NCI-H2171 treated with DMSO at 0.1 percent for 48 hours (cell line): ENCODE data around the gene FOCAD.

Experiments used
- DNase-seq: peaks from one replicate; lab custom pipeline; 2025; lab: John Stamatoyannopoulos, UW

Gene FOCAD

DNA sequence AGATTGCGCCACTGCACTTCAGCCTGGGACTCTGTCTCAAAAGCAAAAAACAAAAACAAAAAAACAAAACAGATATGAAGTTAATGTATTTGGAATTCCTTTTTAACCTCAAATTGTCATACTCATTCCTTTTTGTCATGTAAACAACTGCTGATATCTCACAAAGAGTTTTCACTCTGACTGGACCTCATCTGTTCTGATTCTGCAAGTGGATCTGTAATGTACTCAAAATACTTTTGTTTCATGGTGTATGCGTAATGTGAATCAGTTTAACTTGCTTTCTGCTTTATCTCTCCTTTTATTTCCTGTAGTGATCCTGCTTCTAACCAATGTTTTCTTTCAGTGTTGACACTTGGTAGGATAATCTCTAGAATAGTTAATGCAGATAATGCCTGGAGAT lies 106.7 kb downstream of the FOCAD start:
- DNase-seq = no peak

DNA sequence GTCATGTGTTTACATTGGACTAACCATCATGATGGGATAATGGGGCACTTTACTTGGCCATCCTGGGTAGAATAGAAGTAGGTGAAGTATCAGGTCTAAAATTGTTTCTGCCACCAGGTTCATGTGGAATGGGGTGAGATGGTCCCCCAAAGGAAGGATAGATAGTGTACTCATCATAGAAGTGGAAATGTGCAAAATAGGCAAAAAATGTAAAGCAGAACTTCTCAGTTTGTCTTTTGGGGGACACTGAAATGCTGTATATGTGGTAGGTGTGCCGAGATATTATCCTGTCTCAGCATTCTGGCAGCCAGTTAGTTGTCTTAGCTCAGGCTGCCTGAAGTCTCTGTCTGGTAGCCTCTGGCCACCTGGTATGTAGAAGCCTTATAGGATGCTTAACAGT lies 107.6 kb downstream of the FOCAD start:
- DNase-seq = no peak

DNA sequence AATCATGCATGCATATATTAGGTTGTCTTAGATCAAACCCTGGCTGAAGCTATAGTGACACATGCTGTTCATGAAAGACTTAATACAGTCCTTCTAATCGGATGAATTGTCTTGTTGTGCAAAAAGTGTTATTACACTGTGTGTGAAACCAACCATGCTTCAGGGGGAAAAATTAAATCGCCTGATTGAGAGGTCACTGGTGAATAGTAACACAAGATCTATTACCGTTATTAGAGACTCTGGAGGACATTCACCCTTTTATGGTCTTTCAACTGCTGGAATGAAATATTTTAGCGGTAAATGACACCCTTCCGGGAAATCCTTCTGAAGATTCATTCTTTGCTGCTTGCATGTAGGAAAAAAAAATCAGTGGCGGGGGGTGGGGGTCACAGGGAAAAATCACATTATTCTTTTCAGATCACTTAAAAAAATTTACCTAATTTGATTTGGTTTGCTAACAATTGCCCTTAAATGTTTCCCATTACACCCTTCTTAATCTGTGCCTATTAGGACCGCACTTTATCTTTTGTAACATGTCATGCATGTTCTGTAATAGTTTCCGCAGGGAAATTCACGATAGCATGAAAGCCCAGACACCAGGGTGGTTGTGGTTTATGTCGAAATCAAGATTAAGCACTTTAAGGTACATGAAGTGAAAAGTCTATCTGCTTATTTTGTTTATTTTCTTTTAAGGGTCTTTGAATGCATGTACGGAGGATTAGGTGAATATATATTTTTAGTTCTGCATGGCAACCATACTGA lies 120.6 kb downstream of the FOCAD start:
- DNase-seq = no peak

DNA sequence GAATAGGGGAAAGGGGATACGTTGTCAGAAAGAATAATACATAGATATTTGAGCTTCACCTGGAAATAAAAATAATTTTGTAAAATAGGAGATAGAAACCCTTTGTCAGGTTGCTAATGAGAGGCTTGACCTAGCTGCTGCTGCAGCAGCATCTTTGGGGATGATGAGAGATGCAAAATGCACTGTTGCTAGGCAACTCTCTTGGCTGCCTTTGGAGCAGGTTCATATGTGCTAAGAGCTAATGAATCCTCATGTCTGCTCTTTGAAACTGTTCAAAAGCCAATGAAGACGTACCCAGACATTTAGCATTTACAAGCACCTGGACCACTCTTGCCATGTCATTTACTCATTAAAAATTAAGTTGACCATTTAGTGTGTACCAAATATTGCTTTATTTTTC lies 121.7 kb downstream of the FOCAD start:
- no peak for DNase-seq

DNA sequence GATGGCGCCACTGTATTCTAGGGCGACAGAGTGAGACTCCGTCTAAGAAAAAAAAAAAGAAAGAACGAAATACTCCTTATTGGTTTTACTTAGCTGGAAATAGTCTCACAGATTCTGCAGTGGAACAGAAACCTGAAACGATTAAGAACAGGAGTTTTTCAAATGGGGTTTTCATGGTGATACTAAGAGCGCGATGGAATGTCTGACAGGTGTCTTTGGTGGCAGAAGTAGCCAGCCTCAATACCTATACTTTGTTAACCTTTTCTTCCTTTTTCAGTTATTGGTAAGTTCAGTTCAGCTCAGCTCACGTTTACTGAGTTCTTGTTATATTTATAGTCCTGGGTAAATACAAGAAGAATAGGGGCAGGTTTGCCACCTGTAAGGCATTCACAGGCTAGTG lies 123.9 kb downstream of the FOCAD start:
- DNase-seq = no peak

DNA sequence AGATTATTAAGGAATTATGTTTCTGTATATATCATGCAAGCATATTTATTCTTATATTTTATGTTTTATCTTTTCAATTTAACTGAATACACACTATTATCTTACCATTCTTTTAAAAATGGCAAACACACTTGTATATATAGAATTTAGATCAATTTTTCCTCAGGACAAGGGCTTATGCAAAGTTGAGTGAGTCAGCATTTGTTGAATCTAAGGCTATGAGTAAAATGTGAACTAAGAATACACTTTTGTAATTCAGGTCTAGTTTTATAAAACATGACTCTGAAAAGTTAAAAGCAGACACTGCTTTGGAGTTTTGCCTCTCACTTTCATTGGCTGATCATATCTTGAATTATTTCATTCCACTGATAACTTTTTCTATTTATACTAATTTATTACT lies 127.8 kb downstream of the FOCAD start:
- no peak for DNase-seq

DNA sequence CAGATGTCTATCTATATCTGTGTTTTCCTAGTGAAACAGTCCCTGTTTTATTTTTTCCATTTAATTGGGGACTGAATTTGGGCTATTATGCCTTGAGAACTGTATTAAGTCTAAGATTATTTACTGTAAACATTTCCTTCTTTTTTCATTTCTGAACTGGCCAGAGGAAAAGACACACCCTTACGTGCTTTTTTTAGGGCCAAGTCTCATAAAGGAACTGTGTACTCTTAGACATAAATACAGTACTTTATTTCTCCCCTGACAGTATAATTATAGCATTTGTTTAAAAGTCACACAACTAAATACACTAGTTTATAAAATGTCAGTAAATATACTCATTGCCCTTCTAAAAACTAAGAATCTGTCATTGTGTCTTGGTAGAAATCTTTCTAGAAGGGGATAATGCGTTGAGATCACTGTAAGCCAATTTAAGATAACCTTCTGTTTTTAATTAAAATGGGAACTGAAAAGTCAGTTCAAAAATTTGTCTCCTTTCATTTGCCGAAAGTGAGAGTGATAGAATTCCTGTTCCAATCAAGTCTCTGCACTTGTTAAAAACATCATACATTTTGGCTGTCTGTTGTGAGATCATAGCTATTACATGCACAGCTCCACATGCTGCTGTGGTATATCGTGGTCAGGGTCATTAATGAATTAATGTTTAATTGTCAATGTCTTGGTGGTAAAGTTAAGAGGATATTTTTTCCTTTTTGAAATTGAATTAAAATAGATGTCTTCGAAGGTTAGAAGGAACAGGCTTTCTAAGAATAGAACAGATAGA lies 132.1 kb downstream of the FOCAD start:
- DNase-seq = no peak

DNA sequence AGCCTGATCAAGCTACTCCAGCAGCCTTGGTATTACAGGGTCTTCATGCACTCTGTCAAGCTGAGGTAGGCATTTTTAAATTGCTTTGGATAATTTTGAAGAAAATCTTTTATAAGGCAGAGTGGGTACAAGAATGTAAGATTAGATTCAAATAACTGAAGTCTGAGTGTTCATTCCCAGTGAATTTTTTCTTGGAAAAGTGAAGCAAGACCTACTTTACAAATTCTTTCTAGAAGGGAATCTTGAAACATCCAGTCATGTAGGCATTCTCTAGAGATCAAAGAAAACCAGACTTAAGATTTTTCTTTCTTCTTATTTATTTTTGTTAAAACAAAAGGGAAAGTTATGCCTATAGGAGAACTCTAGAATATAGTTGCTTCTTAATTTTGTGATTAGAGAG lies 139.0 kb downstream of the FOCAD start:
- DNase-seq = no peak

DNA sequence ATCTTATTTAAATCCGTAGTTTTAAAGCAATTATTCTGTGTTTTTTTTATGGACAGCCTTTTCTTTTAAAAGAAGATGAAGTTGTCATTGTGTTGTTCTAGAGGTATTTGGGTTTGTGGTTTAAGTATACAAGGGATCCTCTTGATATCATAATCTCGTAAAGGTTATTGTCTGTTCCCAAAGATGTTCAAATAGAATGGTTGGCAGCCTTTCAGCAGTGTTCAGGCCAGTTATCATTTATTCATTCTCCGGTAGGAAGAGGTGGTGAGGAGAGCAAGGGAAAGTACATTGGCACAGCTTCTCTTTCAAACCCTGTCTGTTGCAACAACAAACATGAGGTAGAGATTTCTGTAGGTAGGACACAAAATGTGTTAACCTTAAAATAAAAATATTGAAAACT lies 147.0 kb downstream of the FOCAD start:
- no peak for DNase-seq

DNA sequence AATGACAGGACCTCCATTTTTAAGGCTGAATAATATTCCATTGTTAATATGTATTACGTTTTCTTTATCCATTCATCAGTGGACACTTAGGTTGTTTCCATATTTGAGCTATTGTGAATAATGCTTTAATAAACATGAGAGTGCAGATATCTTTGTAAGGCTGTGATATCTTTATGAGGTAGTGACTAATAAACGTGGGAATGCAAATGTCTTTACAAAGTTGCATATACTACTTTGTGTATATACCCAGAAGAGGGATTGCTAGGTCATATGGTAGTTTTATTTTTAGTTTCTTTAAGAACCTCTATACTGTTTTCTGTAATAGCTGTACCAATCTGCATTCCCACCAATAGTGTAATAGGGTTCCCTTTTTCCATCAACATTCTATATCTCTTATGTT lies 148.7 kb downstream of the FOCAD start:
- DNase-seq = no peak

DNA sequence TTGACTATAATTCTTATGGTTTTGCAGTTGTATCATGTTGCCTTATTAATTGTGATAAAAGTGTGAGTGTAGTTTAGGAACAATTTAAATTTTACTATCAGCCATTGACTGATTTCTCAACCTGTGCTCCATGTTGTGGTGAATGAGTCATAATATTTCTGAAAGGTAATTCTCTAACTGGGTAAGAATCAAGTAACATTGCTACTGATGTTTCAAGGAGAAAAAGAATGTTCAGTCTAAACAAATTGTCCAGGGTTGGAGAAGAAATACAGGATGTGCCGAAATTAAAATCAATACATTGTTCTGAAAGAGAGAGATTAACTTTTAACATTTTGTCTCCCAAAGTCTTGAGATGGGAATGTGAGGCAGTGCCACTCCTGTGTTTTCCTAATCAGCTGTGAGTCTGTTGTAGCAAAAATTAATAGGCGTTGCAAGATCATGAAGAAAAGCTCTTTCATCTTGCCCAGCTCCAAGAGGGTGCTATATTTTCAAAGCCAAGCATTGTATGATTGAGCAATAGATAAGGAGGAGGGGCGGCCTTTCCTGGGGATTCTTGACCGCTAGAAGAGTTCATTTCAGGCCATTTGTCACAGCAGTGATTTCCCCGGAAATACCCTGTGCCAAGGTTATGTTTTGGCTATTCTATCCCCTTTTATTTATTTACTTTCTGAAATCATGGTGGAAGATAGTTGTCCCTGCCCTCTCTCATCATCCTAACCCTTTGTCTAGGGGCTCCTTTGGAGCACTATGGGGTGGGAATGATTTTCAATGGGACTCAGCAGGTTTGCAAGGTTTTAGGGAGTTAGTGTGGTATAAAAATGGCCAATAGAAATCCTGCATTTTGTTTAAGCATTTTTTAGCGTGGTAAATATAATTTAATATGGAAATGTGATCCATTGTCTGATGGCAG lies 151.6 kb downstream of the FOCAD start:
- no peak for DNase-seq

DNA sequence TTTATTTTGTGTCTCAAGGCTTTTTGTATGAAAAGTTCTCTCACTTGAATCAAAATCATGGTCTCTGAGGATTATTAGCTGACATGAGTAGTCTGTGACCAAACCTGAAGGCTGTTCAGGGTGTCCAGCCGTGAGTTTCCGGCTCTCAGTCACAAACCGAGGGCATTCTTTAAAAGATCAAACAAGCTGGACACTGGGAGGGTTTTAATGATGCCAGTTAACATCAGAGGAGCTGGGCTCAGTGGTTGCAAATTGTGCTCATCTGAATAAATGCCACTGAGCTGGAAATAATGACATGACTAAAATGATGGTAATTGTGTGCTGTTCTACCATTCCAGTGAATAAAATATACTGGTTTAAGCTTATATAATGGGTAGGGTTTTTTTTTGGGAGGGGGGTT lies 153.1 kb downstream of the FOCAD start:
- DNase-seq = no peak

DNA sequence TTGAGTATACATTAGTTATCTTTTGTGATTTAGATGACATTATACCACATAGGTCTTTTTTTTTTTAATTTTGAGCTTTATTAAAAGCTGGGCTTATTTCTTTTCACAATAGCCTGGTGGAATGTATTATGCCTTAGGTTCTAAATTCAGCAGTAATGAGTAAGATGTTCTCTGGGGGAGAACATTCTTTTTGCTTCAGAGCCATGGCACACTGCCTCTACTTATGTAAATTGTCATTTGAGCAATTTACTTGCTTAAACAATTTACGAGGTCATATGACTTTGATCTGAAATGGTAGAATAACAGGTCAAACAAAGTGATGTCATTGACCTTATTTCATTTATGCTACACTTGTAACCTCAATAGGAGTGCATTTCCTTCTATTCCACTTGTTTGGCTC lies 154.2 kb downstream of the FOCAD start:
- DNase-seq = no peak

DNA sequence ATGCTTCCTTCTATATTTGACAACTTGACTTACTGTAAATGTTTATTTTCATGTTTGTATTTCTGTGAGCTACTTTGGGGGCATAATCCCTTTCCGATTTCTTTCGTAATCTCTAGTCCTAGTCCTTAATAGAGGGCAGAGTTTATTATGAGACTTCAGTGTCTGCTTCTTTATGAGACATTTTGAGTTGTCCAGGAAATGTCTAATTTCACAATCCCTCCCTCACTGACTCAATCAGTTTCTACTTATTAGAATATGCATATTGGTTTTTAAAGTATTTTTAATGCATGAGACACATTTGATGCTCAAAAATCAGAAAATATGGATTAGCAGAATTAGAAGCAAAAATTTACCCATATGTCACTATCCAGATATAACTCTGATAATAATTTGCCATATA lies 160.9 kb downstream of the FOCAD start:
- no peak for DNase-seq

DNA sequence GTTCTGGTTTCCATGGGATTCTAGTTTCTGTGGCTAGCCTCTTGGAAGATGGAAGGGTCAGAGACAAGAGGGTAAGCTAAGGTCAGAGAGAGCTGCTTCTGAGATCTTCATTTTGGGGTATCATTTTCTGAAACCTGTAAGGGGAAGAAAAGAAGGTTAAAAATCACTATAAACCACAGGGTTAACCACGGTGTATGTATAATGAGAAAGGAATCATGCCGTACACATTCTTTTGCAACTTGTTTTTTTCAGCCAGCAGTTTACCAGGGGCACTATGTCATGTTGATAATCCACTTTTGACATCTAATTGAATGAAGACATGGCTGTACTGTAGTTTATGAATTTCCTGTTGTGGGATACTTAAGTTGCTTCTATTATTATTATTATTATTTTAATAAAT lies 164.4 kb downstream of the FOCAD start:
- no peak for DNase-seq

DNA sequence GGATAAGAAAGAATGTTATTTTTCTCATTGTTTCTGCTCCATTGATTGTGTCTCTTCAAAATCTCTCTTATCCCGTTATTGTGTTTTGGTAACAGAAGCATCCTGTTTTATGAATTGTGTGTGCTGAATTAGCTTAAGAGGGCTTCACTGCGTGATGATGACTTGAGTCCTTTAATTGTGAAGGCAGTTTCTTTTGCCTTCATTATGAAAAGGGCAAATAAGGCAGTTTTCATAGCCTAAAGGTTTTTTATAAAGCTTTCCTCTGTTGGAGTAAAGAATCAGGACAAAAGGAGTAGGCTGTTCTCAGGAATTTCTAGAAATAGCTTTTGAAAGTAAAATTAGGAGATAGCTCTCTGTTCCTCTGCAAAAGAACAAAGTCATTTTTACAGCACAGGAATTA lies 169.8 kb downstream of the FOCAD start:
- DNase-seq = no peak

DNA sequence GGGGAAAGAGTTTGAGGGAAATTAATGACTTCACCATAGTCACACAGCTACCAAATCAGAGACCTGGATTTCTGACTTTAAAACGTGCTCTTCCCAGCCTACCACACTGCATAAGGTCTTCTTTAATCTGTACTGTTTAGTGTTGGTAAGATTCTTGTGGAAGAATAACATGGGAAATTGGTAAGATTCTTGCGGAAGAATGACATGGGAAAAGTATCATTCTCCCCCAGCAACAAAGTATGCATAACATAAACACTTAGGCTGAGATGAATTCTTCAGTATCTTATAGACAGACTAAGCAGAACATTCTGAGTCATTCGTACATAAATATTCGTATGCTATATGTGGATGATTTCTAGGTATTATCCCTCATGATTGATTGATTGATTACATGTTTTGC lies 170.4 kb downstream of the FOCAD start:
- no peak for DNase-seq

DNA sequence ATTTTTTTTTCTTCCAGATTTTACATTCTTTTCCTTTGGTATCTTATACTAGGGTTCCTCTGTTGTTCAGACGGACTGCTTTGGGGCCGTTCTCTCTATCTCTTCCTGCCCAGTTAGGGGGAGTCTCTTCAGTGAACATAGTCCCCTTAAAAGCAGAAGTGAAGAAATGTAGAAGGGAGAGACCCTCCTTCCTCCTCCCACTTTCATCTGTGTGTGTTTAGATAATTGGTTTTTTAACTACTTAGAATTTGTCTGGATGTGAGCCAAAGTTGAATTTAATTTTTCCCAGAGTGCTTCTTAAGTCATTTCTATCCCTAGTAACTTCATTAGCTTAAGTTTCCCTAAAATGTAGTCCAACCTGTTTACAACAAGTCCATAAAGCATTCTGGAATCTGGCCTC lies 179.9 kb downstream of the FOCAD start:
- DNase-seq = no peak

DNA sequence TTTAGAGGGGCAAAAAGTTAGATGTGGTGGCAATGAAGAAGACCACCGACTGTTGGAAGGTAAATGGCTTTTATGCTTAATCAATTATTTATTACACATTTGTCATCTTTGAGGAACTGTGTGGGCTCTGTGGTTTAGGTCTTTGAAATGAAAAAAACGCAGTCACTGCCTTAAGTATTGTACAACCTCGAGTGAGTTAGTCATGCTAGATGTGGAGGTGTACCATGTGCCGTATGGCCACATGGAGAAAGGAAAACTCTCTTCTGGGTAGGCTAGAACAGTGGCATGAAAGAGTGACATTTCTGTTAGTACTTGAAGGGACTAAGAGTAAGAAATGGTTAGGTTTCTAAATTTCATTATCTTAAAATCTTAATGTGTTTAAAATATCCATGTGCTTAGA lies 181.3 kb downstream of the FOCAD start:
- DNase-seq = no peak

DNA sequence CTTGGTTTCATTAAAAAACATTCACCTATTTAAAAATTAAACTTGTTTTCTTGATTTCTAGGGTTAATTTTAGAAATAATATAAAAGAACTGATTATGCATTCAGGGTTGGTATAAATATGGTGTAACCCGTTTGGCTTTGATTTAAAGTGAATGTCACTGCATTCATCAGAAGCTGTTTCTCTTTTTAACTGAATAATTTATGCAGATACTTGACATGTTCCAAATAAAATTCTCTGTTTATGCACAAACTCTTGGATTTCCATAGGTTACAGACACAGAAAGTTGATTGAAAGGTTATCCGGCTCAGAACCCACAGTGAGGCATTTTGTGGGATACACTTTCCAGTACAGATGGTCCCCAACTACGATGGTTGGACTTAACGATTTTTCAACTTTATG lies 186.1 kb downstream of the FOCAD start:
- no peak for DNase-seq

DNA sequence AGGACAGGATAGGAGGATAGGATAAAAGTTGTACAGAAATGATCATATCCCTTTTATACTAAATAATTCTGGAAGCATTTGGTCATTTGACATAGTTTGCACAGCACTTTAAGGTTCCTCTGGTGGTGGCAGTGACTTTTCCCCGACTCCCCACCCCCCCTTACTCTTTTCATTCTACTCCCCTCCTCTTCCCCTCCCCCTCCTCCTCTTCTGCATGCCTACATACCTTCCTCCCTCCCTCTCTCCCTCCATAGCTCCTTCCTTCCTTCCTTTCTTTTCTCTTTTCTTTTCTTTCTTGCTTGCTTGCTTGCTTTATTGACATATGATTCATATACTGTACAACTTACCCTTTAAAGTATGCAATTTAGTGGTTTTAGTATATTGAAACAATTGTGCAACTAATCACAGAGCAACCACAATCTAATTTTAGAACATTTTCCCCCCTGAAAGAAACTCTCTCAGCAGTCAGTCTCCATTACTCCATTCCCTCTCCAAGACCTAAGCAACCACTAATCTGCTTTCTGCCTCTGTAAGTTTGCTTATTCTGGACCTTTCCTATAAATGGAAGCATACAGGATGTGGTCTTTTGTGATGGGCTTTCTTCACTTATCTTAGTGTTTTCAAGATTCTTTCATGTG lies 188.4 kb downstream of the FOCAD start:
- no peak for DNase-seq

DNA sequence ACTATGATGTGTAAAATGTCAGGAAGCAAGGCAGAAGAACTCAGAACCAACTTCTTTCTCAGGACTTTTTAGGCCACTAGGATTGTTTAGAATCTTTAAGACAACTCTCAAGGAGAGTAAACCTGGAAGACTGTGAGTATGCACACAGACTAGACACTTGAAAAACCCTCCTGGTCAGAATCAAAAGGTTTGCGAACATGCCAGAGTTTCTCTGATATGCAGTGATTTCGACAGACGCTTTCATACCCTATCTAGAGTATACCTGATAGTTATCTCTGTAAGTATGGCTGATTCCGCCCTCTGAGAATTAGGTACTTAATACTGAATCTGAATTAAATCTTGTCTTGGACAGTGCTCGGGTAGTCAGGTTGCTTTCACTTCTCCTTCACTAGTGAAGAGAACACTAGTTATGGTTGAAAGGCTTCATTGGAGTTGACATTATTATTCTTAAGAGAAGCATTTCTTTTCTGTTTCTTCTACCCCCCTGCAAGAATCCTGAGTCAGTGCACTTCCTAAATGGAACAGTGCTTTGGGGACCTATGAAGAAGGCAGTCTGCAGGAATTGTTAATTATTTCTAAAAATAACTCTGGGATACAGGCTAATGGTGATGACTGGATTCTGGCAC lies 189.3 kb downstream of the FOCAD start:
- DNase-seq = no peak
